PC-3 (cell line): ENCODE data around the gene PCP4L1.

ENCODE experiments used
- EZH2 ChIP-seq: fragments of 300-600 bp; sonication (generic); IDR thresholded peaks from one replicate; pipeline ENCODE4 v1.6.1; 2017; ENCODE audit warnings: antibody characterized with exemption, mild to moderate bottlenecking, low read length; ENCODE audit not compliant: unreplicated experiment
- EZH2phosphoT487 ChIP-seq: fragments of 300-600 bp; sonication (generic); IDR thresholded peaks from 2 replicates; pipeline ENCODE4 v1.6.1; 2018; ENCODE audit warnings: mild to moderate bottlenecking, antibody characterized with exemption, low read length, borderline replicate concordance
- TF ChIP-seq, protein P1 (sequence below): fragments of 300-600 bp; sonication (generic); conservative IDR thresholded peaks from 2 replicates; pipeline ENCODE4 v1.5.1; 2017; ENCODE audit warnings: antibody characterized with exemption, low read depth, mild to moderate bottlenecking, low read length

- no peak for TF ChIP-seq EZH2
- TF ChIP-seq, protein P1, sequence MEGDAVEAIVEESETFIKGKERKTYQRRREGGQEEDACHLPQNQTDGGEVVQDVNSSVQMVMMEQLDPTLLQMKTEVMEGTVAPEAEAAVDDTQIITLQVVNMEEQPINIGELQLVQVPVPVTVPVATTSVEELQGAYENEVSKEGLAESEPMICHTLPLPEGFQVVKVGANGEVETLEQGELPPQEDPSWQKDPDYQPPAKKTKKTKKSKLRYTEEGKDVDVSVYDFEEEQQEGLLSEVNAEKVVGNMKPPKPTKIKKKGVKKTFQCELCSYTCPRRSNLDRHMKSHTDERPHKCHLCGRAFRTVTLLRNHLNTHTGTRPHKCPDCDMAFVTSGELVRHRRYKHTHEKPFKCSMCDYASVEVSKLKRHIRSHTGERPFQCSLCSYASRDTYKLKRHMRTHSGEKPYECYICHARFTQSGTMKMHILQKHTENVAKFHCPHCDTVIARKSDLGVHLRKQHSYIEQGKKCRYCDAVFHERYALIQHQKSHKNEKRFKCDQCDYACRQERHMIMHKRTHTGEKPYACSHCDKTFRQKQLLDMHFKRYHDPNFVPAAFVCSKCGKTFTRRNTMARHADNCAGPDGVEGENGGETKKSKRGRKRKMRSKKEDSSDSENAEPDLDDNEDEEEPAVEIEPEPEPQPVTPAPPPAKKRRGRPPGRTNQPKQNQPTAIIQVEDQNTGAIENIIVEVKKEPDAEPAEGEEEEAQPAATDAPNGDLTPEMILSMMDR, result no peak
- no peak for TF ChIP-seq EZH2phosphoT487
Observed at GRCh38 chr1:161307230-161307768, 48.8 kb downstream of the PCP4L1 start.
